Measurements from ENCODE around the gene NR1H2.
A peak's percentile ranks its signal among the peaks of the same experiment; 100 is the strongest.
"Not testable (repeated sequence)": the region's sequence is repeated elsewhere in the genome, so short reads cannot be mapped to it uniquely, and the experiment has no call there.

NR1H2 gene

GRCh38 chr19:50376166-50377050 lies at the start of gene NR1H2:
Gene NR1H2, plus strand, starts transcription at chr19:50376457. Its CDS starts 1,149 bp downstream, at chr19:50377606.
- peaks cover 22% of the 10 kb centered on the region for H3K36me3 ChIP-seq (ENCODE audit: control insufficient read depth, insufficient read depth, low read length)
- no peaks in the 10 kb centered on the region for H3K9me3 ChIP-seq (ENCODE audit: control insufficient read depth, low read length)
- H3K27me3 ChIP-seq (ENCODE audit: control insufficient read depth, insufficient read depth, low read length) = no peaks in the 10 kb centered on the region
- H3K4me3 ChIP-seq (ENCODE audit: low read length) = peak within 1 kb of the TSS; percentile 99
- peak within 1 kb of the TSS; percentile 98 for H3K9ac ChIP-seq (ENCODE audit: low read length)
- H3K4me1 ChIP-seq (ENCODE audit: control insufficient read depth, insufficient read depth, low read length) = peaks cover 4% of the 10 kb centered on the region

GRCh38 chr19:50327013-50327412 lies 49.2 kb upstream of the NR1H2 start:
- Histone ChIP-seq H3K4me1 (ENCODE audit: control insufficient read depth, insufficient read depth, low read length) (peaks cover 14% of the 10 kb centered on the region), H3K9ac (ENCODE audit: low read length) (no peak overlapping the region), H3K4me3 (ENCODE audit: low read length) (no peak overlapping the region), H3K9me3 (ENCODE audit: control insufficient read depth, low read length) (no peaks in the 10 kb centered on the region), H3K27me3 (ENCODE audit: control insufficient read depth, insufficient read depth, low read length) (peaks cover 63% of the 10 kb centered on the region), H3K36me3 (ENCODE audit: control insufficient read depth, insufficient read depth, low read length) (no peaks in the 10 kb centered on the region)

DNA sequence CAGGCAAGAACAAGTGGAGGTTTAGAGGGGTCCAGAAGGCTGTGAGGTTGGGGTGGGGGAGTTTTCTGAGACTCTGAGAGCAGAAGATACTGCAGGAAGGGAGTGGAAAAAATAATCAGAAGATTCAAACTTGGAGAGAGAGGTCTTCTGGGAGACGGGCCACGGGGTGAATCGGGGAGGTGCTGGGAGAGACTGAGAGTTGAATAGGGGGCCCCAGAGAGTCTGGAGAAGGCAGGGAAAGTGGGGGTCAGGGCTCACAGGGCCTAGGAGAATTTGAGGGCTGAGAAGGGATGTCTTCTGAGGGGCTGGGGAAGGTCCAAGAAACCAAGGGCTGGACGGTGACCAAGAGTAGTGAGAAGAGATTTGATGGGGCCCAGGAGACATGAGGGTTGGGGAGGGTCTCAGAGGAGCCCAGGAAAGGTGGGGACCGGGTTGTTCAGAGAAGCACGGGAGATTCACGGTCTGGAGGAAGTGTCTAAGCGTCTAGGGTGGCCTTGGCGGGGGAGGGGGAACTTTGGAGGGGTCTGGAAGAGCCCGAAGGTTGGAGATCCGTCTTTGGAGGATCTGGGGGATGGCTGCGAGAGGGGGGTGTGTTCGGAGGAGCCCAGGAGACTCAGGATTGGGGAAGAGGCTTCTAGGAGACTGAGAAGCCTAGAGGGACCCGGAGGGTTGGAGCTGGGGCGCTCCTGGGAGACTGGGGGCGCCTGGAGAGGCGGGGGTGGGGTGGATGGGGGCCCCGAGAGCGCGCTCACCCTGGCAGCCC lies 48.6 kb upstream of the NR1H2 start:
- H3K27me3 ChIP-seq (ENCODE audit: control insufficient read depth, insufficient read depth, low read length) = peaks cover 69% of the 10 kb centered on the region
- H3K4me3 ChIP-seq (ENCODE audit: low read length) = no peak overlapping the region
- H3K9ac ChIP-seq (ENCODE audit: low read length) = no peak overlapping the region
- no peaks in the 10 kb centered on the region for H3K36me3 ChIP-seq (ENCODE audit: control insufficient read depth, insufficient read depth, low read length)
- H3K9me3 ChIP-seq (ENCODE audit: control insufficient read depth, low read length) = no peaks in the 10 kb centered on the region
- peaks cover 14% of the 10 kb centered on the region for H3K4me1 ChIP-seq (ENCODE audit: control insufficient read depth, insufficient read depth, low read length)

- H3K27me3 ChIP-seq (ENCODE audit: control insufficient read depth, insufficient read depth, low read length) = peaks cover 76% of the 10 kb centered on the region
- no peaks in the 10 kb centered on the region for H3K36me3 ChIP-seq (ENCODE audit: control insufficient read depth, insufficient read depth, low read length)
- H3K9me3 ChIP-seq (ENCODE audit: control insufficient read depth, low read length) = no peaks in the 10 kb centered on the region
- no peak overlapping the region for H3K9ac ChIP-seq (ENCODE audit: low read length)
- peaks cover 18% of the 10 kb centered on the region for H3K4me1 ChIP-seq (ENCODE audit: control insufficient read depth, insufficient read depth, low read length)
- no peak overlapping the region for H3K4me3 ChIP-seq (ENCODE audit: low read length)
Observed at GRCh38 chr19:50328224-50328872, 47.9 kb upstream of the NR1H2 start.

- Histone ChIP-seq H3K27me3 (ENCODE audit: control insufficient read depth, insufficient read depth, low read length) (peaks cover 79% of the 10 kb centered on the region), H3K4me1 (ENCODE audit: control insufficient read depth, insufficient read depth, low read length) (peaks cover 22% of the 10 kb centered on the region), H3K9ac (ENCODE audit: low read length) (no peak overlapping the region), H3K4me3 (ENCODE audit: low read length) (no peak overlapping the region), H3K36me3 (ENCODE audit: control insufficient read depth, insufficient read depth, low read length) (no peaks in the 10 kb centered on the region), H3K9me3 (ENCODE audit: control insufficient read depth, low read length) (no peaks in the 10 kb centered on the region)
Observed at GRCh38 chr19:50328873-50329145, 47.4 kb upstream of the NR1H2 start.

- Histone ChIP-seq H3K27me3 (ENCODE audit: control insufficient read depth, insufficient read depth, low read length) (peaks cover 84% of the 10 kb centered on the region), H3K9ac (ENCODE audit: low read length) (no peak within 1 kb of the TSS)
Observed at GRCh38 chr19:50329146-50329925, 46.9 kb upstream of the NR1H2 start, which contains the start of gene KCNC3. Gene KCNC3, minus strand, starts transcription at chr19:50329377. Its CDS starts 295 bp downstream, at chr19:50329082.

DNA sequence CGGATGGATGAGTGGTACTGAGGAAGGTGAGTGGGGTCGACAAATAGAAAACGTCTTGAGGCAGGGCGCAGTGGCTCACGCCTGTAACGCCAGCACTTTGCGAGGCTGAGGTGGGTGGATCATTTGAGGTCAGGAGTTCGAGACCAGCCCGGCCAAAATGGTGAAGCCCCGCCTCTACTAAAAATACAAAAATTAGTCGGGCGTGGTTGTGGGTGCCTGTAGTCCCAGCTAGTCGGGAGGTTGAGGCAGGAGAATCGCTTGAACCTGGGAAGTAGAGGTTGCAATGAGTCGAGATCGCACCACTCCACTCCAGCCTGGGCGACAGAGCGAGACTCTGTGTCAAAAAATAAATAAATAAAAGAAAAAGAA lies 46.3 kb upstream of the NR1H2 start:
- not testable (repeated sequence) for H3K9ac ChIP-seq (ENCODE audit: low read length); H3K4me3 ChIP-seq (ENCODE audit: low read length); H3K36me3 ChIP-seq (ENCODE audit: control insufficient read depth, insufficient read depth, low read length); H3K9me3 ChIP-seq (ENCODE audit: control insufficient read depth, low read length)
- Histone ChIP-seq H3K27me3 (ENCODE audit: control insufficient read depth, insufficient read depth, low read length) (peaks cover 85% of the 10 kb centered on the region), H3K4me1 (ENCODE audit: control insufficient read depth, insufficient read depth, low read length) (peaks cover 27% of the 10 kb centered on the region)

More at GRCh38 chr19:50329146-50329925, 46.9 kb upstream of the NR1H2 start, which contains the start of gene KCNC3:
- H3K9me3 ChIP-seq (ENCODE audit: control insufficient read depth, low read length) = no peaks in the 10 kb centered on the region
- peaks cover 27% of the 10 kb centered on the region for H3K4me1 ChIP-seq (ENCODE audit: control insufficient read depth, insufficient read depth, low read length)
- no peaks in the 10 kb centered on the region for H3K36me3 ChIP-seq (ENCODE audit: control insufficient read depth, insufficient read depth, low read length)
- no peak within 1 kb of the TSS for H3K4me3 ChIP-seq (ENCODE audit: low read length)

DNA sequence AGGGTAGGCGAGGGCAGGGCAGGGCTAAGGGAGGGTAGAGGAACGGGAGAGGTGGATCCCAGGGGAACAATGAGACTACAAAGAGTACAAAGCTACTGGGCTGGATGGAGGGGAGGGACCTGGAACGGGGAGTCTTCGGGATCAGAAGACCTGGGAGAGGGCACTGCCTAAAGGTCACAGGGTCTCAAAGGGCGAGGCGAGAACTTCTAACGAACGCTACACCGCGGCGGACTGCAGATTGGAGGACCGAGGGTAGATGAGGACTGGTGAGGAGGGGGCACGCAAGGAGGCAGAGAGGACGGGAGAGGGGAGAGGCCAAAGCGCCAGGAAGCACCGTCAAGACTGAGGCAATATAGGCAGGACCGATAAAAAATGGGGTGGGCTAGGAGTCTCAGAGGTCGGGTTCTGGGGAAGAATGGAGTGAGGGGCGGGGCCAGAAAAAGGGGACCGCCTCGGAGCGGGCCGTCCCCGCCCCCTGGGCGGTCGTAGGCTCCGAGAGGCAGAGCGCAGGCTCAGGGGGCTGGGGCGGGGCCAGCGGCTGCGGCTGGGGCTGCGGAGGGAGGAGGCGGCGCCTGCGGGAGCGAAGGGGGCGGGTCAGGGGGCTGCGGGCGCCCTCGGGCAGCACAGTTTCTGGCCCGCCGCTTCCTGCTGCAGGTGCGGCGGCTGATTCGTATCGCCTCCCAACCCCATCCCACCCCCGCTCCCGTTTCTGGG lies 45.7 kb upstream of the NR1H2 start:
- H3K27me3 ChIP-seq (ENCODE audit: control insufficient read depth, insufficient read depth, low read length) = peaks cover 79% of the 10 kb centered on the region
- H3K36me3 ChIP-seq (ENCODE audit: control insufficient read depth, insufficient read depth, low read length) = no peaks in the 10 kb centered on the region

GRCh38 chr19:50331221-50331993 lies 44.9 kb upstream of the NR1H2 start:
- Histone ChIP-seq H3K9ac (ENCODE audit: low read length) (no peak overlapping the region), H3K36me3 (ENCODE audit: control insufficient read depth, insufficient read depth, low read length) (no peaks in the 10 kb centered on the region), H3K4me1 (ENCODE audit: control insufficient read depth, insufficient read depth, low read length) (peaks cover 23% of the 10 kb centered on the region), H3K4me3 (ENCODE audit: low read length) (no peak overlapping the region), H3K9me3 (ENCODE audit: control insufficient read depth, low read length) (no peaks in the 10 kb centered on the region), H3K27me3 (ENCODE audit: control insufficient read depth, insufficient read depth, low read length) (peaks cover 71% of the 10 kb centered on the region)

More for the DNA sequence above, 45.7 kb upstream of the NR1H2 start:
- H3K4me1 ChIP-seq (ENCODE audit: control insufficient read depth, insufficient read depth, low read length) = peaks cover 27% of the 10 kb centered on the region
- no peaks in the 10 kb centered on the region for H3K9me3 ChIP-seq (ENCODE audit: control insufficient read depth, low read length)
- H3K9ac ChIP-seq (ENCODE audit: low read length) = no peak overlapping the region
- no peak overlapping the region for H3K4me3 ChIP-seq (ENCODE audit: low read length)

DNA sequence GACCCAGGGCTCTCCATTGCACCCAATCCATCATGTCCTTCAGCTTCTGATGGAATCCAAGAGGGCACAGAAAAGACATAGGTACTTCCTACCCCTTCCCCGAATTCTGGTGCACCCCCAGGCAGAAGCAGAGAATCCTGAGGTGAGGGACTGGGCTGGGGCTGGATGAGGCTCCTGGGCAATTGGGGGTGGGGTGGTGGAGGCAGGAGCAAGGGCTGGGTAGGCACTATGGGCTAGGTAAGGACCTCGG lies 44.3 kb upstream of the NR1H2 start:
- no peaks in the 10 kb centered on the region for H3K36me3 ChIP-seq (ENCODE audit: control insufficient read depth, insufficient read depth, low read length)
- no peak overlapping the region for H3K4me3 ChIP-seq (ENCODE audit: low read length)
- no peaks in the 10 kb centered on the region for H3K9me3 ChIP-seq (ENCODE audit: control insufficient read depth, low read length)
- peaks cover 23% of the 10 kb centered on the region for H3K4me1 ChIP-seq (ENCODE audit: control insufficient read depth, insufficient read depth, low read length)
- no peak overlapping the region for H3K9ac ChIP-seq (ENCODE audit: low read length)
- peaks cover 65% of the 10 kb centered on the region for H3K27me3 ChIP-seq (ENCODE audit: control insufficient read depth, insufficient read depth, low read length)

All from mucosa of stomach (tissue), 1 donor.